ENCODE measurements around the gene MPRIP. TPM values are rescaled to one million over a fixed set of nuclear protein-coding genes. Genes with fewer than 3 reads are reported as not detected.

MPRIP gene
- polyA plus RNA-seq, 1 donor (not counting 4 experiments of a cell fraction or from before 2014, with no cell fraction given): 113 TPM

DNA sequence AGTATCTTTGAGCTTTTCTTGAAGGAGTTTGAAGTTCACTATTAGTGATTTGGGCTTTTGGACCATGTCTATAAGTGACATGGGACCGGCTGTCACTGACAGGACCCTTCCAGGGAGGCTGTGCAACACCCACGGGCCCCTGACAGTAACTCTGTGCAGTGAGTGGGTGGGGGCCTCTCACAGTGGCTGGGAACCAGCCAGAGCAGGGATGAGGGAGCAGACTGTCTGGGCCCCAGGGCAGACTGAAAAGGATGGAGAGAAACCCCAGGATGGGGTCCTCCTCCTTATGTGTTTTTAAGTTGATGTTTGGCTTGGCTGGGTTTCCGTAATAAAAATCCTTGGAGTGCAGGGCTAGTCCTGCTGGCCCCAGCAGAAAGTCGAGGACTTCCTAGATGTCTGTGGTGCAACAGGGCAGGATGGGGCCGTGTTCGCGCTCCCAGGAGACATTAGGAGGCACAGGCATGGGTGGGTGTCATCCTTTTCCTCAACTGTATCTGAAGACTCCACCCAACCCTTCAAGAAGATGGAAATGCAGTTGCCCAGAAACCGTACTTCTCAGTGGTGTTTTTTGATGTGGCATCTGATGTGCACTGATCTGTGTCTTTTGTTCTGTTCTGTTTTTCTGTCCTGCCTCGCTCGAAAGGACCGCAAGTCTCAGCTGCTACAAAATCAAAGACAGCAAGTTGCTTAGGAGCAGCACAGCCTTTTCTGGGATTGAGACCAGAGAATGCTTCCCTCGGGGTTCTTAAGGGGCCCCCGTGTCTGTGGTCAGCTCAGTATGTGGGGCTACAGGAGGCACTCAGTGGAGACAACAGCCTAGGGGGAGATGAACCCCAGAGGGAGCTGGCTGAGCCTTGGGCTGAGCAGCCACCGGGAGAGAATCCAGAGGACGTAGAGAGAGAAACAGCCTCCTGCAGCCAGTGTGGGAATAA lies 139.7 kb downstream of the MPRIP start:
- H3K36me3 ChIP-seq (ENCODE audit: control insufficient read depth in 2 of 2, extremely low read depth in 1 of 2, insufficient read depth in 2 of 2, low read length in 2 of 2): peaks cover 49 to 54% of the 10 kb centered on the region in 2 experiments
- H2AFZ ChIP-seq (ENCODE audit: control insufficient read depth, low read length): no peak overlapping the region
- H3K27me3 ChIP-seq (ENCODE audit: control insufficient read depth, extremely low read depth, insufficient read depth, low read length): no peaks in the 10 kb centered on the region
- no peak for DNase-seq (ENCODE audit: low read depth, low spot score)
- FAIRE-seq: no peak
- H3K27ac ChIP-seq (ENCODE audit: control insufficient read depth, insufficient read depth, low read length): no peak overlapping the region
- peaks cover 11% of the 10 kb centered on the region for H3K4me1 ChIP-seq (ENCODE audit: control insufficient read depth, extremely low read depth, insufficient read depth, low read length)
- peaks cover 2% of the 10 kb centered on the region for H3K9me1 ChIP-seq (ENCODE audit: control insufficient read depth, extremely low read depth, insufficient read depth, low read length)
- no peak overlapping the region for H3K4me3 ChIP-seq (ENCODE audit: control insufficient read depth in 2 of 3, extremely low read depth in 1 of 3, insufficient read depth in 2 of 3, low read depth in 1 of 3, low read length in 3 of 3)
- dilution Hi-C loops (cut with MboI; ENCODE audit: extremely low pct_ligation_motif_present, low sequenced_read_pairs): no loop called here
- H3K9me3 ChIP-seq (ENCODE audit: control insufficient read depth, low read depth, low read length): no peaks in the 10 kb centered on the region
- no peaks in the 10 kb centered on the region for H3K79me2 ChIP-seq (ENCODE audit: control insufficient read depth, insufficient read depth, low read length)
- no peak for TF ChIP-seq EZH2 (IDR thresholded peaks at IDR 0.05; ENCODE audit: low read length)
- TF ChIP-seq, protein P1, sequence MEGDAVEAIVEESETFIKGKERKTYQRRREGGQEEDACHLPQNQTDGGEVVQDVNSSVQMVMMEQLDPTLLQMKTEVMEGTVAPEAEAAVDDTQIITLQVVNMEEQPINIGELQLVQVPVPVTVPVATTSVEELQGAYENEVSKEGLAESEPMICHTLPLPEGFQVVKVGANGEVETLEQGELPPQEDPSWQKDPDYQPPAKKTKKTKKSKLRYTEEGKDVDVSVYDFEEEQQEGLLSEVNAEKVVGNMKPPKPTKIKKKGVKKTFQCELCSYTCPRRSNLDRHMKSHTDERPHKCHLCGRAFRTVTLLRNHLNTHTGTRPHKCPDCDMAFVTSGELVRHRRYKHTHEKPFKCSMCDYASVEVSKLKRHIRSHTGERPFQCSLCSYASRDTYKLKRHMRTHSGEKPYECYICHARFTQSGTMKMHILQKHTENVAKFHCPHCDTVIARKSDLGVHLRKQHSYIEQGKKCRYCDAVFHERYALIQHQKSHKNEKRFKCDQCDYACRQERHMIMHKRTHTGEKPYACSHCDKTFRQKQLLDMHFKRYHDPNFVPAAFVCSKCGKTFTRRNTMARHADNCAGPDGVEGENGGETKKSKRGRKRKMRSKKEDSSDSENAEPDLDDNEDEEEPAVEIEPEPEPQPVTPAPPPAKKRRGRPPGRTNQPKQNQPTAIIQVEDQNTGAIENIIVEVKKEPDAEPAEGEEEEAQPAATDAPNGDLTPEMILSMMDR (optimal IDR thresholded peaks at IDR 0.05 in 1 of 3, IDR thresholded peaks at IDR 0.05 in 1 of 3, conservative IDR thresholded peaks at IDR 0.05 in 1 of 3; ENCODE audit: extremely low read depth in 1 of 3, insufficient read depth in 2 of 3, low read length in 3 of 3): no peak
- H3K9ac ChIP-seq (ENCODE audit: control insufficient read depth, extremely low read depth, insufficient read depth, low read length): no peak overlapping the region
- peaks cover 3% of the 10 kb centered on the region for H4K20me1 ChIP-seq (ENCODE audit: control insufficient read depth, extremely low read depth, insufficient read depth, low read length)
- no peak overlapping the region for H3K4me2 ChIP-seq (ENCODE audit: control insufficient read depth, extremely low read depth, insufficient read depth, low read depth, low read length)

- H3K36me3 ChIP-seq (ENCODE audit: control insufficient read depth in 2 of 2, extremely low read depth in 1 of 2, insufficient read depth in 2 of 2, low read length in 2 of 2): peaks cover 44 to 51% of the 10 kb centered on the region in 2 experiments
- no peaks in the 10 kb centered on the region for H3K79me2 ChIP-seq (ENCODE audit: control insufficient read depth, insufficient read depth, low read length)
- no peak overlapping the region for H2AFZ ChIP-seq (ENCODE audit: control insufficient read depth, low read length)
- H3K9ac ChIP-seq (ENCODE audit: control insufficient read depth, extremely low read depth, insufficient read depth, low read length): no peak overlapping the region
- peaks cover 2% of the 10 kb centered on the region for H3K9me1 ChIP-seq (ENCODE audit: control insufficient read depth, extremely low read depth, insufficient read depth, low read length)
- H3K27ac ChIP-seq (ENCODE audit: control insufficient read depth, insufficient read depth, low read length): no peak overlapping the region
- no peak overlapping the region for H3K4me3 ChIP-seq (ENCODE audit: control insufficient read depth in 2 of 3, extremely low read depth in 1 of 3, insufficient read depth in 2 of 3, low read depth in 1 of 3, low read length in 3 of 3)
- no peak for DNase-seq (ENCODE audit: low read depth, low spot score)
- H3K4me2 ChIP-seq (ENCODE audit: control insufficient read depth, extremely low read depth, insufficient read depth, low read depth, low read length): no peak overlapping the region
- TF ChIP-seq, protein P1 (optimal IDR thresholded peaks at IDR 0.05 in 1 of 3, IDR thresholded peaks at IDR 0.05 in 1 of 3, conservative IDR thresholded peaks at IDR 0.05 in 1 of 3; ENCODE audit: extremely low read depth in 1 of 3, insufficient read depth in 2 of 3, low read length in 3 of 3): no peak
- TF ChIP-seq EZH2 (IDR thresholded peaks at IDR 0.05; ENCODE audit: low read length): no peak
- FAIRE-seq: no peak
- dilution Hi-C loops (cut with MboI; ENCODE audit: extremely low pct_ligation_motif_present, low sequenced_read_pairs): no loop called here
- H3K27me3 ChIP-seq (ENCODE audit: control insufficient read depth, extremely low read depth, insufficient read depth, low read length): no peaks in the 10 kb centered on the region
- H3K4me1 ChIP-seq (ENCODE audit: control insufficient read depth, extremely low read depth, insufficient read depth, low read length): peaks cover 11% of the 10 kb centered on the region
- peaks cover 3% of the 10 kb centered on the region for H4K20me1 ChIP-seq (ENCODE audit: control insufficient read depth, extremely low read depth, insufficient read depth, low read length)
- no peaks in the 10 kb centered on the region for H3K9me3 ChIP-seq (ENCODE audit: control insufficient read depth, low read depth, low read length)
Observed at GRCh38 chr17:17182598-17183136, 140.4 kb downstream of the MPRIP start.
